ENCODE results near the gene SELENOO. TPM values are rescaled to one million over a fixed set of nuclear protein-coding genes. Genes with fewer than 3 reads are reported as not detected.

Gene SELENOO
- total and polyA plus RNA-seq, 9 donors: 0.40 to 31.1 (median 23.0) TPM

- Histone ChIP-seq H3K36me3 (no peaks in the 10 kb centered on the region), H3K4me1 (ENCODE audit: insufficient read depth) (peaks cover 15% of the 10 kb centered on the region), H3K27ac (peak overlapping the region; percentile 50 to 82), H3K4me3 (peak overlapping the region; percentile 71), H3K9me3 (no peaks in the 10 kb centered on the region), H3K27me3 (no peaks in the 10 kb centered on the region)
- 12 to 21% (median 16%) methylated on average over 29 to 53 of the region's 53 CpGs for WGBS, 3 donors
- DNase-seq: peak in 2 of 5 donors; percentile 55
- TF ChIP-seq EP300 (IDR thresholded peaks at IDR 0.05) (no peak), CTCF (IDR thresholded peaks at IDR 0.05) (no peak), POLR2A (IDR thresholded peaks at IDR 0.05) (no peak)
- intact Hi-C loops (cut with DNase I): loop anchor here in 2 of 4 donors (10.0 kb wide), 2 partner anchors 259 to 279 kb away; partner anchors contain the start of genes LMF2 (in 1 of the 2), NCAPH2 (in 1 of the 2) and SCO2 (in 1 of the 2)
Observed at GRCh38 chr22:50245214-50246072, 44.6 kb downstream of the SELENOO start.

GRCh38 chr22:50246242-50247175 is 45.7 kb downstream of the SELENOO start:
- TF ChIP-seq EP300 (IDR thresholded peaks at IDR 0.05) (no peak), POLR2A (IDR thresholded peaks at IDR 0.05) (no peak), CTCF (IDR thresholded peaks at IDR 0.05) (no peak)
- H3K27me3 ChIP-seq: no peaks in the 10 kb centered on the region
- WGBS, 3 donors: 80 to 86% (median 83%) methylated on average over 20 of the region's 20 CpGs
- H3K4me3 ChIP-seq: no peak overlapping the region
- H3K9me3 ChIP-seq: no peaks in the 10 kb centered on the region
- H3K4me1 ChIP-seq (ENCODE audit: insufficient read depth): peaks cover 13% of the 10 kb centered on the region
- intact Hi-C loops (cut with DNase I): loop anchor here in 2 of 4 donors (10.0 kb wide), 2 partner anchors 258 to 278 kb away; partner anchors contain the start of genes LMF2 (in 1 of the 2), NCAPH2 (in 1 of the 2) and SCO2 (in 1 of the 2)
- no peaks in the 10 kb centered on the region for H3K36me3 ChIP-seq
- DNase-seq: peak in 2 of 5 donors; percentile 40 to 43
- H3K27ac ChIP-seq: peak overlapping the region in 1 of 2 donors; percentile 50

- no peak for TF ChIP-seq EP300 (IDR thresholded peaks at IDR 0.05)
- TF ChIP-seq CTCF (IDR thresholded peaks at IDR 0.05): no peak
- TF ChIP-seq POLR2A (IDR thresholded peaks at IDR 0.05): no peak
- Histone ChIP-seq H3K4me3 (no peak overlapping the region), H3K36me3 (no peaks in the 10 kb centered on the region), H3K27ac (no peak overlapping the region), H3K4me1 (ENCODE audit: insufficient read depth) (peaks cover 14% of the 10 kb centered on the region), H3K27me3 (no peaks in the 10 kb centered on the region), H3K9me3 (no peaks in the 10 kb centered on the region)
- WGBS, 3 donors: 39 to 46% (median 42%) methylated on average over 15 to 16 of the region's 16 CpGs
- intact Hi-C loops (cut with DNase I): loop anchor here in 2 of 4 donors (10.0 kb wide), 2 partner anchors 257 to 277 kb away; partner anchors contain the start of genes LMF2 (in 1 of the 2), NCAPH2 (in 1 of the 2) and SCO2 (in 1 of the 2)
- peak in 2 of 5 donors; percentile 51 to 68 for DNase-seq
Observed at GRCh38 chr22:50247748-50248147, 46.9 kb downstream of the SELENOO start.

Data from ovary (tissue), 9 donors.